Activated naive CD4-positive, alpha-beta T cell treated with anti-CD3 and anti-CD28 coated beads, Interleukin-2, amount 10 ng/mL, durations not matched to agents 7 days and 5 days (primary cell): ENCODE measurements around the gene NAPA.

Experiments
- CTCF ChIA-PET: fragments of 350-600 bp; sonication (Branson Sonifier 250); formaldehyde crosslinking; loops from one replicate; lab custom pipeline; 2021; ENCODE audit warnings: antibody characterized with exemption; lab: Charles Lee
- DNase-seq: peaks from one replicate; pipeline ENCODE4 v3.0.0-alpha.2; 2020
- H3K27ac Mint-ChIP-seq: one replicate; pipeline ENCODE4 v1.8.0; 2021; ENCODE audit warnings: mild to moderate bottlenecking, moderate library complexity, mixed read lengths
- H3K27me3 Mint-ChIP-seq: one replicate; pipeline ENCODE4 v1.8.0; 2021; ENCODE audit warnings: mild to moderate bottlenecking, mixed read lengths
- H3K36me3 Mint-ChIP-seq: one replicate; pipeline ENCODE4 v1.8.0; 2021; ENCODE audit warnings: mixed read lengths
- H3K4me1 Mint-ChIP-seq: one replicate; pipeline ENCODE4 v1.8.0; 2021; ENCODE audit warnings: mixed read lengths
- H3K4me3 Mint-ChIP-seq: one replicate; pipeline ENCODE4 v1.8.0; 2021; ENCODE audit warnings: mild to moderate bottlenecking, moderate library complexity, mixed read lengths
- H3K9me3 Mint-ChIP-seq: one replicate; pipeline ENCODE4 v1.8.0; 2021; ENCODE audit warnings: mixed read lengths

The NAPA gene

DNA sequence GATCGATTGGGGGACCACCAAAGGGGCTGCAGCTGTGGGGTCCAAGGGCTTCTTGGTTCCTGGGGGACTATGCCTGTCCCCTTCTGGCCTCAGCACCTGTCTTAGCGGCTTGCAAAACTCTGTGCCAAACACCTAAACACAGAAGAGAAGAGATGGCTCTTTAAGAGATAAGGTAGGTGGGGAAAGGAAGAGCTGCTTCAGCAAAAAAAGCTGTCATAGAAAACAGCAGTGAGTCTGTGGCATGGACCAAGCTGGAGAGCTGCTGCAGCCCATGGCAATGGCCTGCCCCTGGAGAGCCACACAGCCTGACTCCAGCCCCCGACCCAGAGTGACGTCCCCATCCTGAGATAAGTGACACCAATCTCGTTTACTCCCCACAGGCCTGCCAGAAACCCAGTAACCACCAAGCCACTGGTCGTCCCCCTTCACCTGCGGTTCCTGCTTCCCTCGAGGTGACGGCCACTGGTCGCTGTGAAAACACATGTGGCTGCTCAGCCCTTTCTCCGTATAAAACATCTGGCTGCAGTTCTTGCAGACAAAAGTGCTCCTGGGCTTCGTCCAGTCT lies 25.0 kb upstream of the NAPA start:
- Mint-ChIP-seq H3K4me1 (peaks cover 14% of the 10 kb centered on the region), H3K9me3 (no peaks in the 10 kb centered on the region), H3K36me3 (no peaks in the 10 kb centered on the region), H3K27me3 (peaks cover 33% of the 10 kb centered on the region), H3K4me3 (no peak overlapping the region), H3K27ac (no peak overlapping the region)
- CTCF ChIA-PET, result no interaction called here
- no peak for DNase-seq

DNA sequence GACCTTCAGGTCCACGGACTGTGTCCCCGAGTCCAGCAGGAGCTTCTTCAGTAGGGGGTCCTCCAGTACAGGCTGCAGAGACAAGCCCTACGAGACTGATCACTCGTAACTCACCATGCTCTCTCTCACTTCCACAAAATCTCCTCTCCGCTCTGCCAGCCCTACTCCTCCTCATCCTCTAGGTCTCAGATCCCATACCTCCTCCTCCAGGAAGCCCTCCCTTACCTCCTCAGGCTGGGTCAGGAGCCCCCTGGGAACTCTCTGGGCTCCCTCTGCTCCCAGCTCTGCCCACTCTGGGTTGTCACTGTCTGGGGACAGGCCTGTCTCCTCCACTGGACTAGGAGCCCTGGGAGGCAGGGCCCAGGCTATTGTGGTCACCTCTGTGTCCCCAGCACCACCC lies 23.9 kb upstream of the NAPA start:
- Mint-ChIP-seq H3K36me3 (no peaks in the 10 kb centered on the region), H3K9me3 (no peaks in the 10 kb centered on the region), H3K4me3 (no peak overlapping the region), H3K4me1 (peaks cover 14% of the 10 kb centered on the region), H3K27ac (no peak overlapping the region), H3K27me3 (peaks cover 22% of the 10 kb centered on the region)
- no peak for DNase-seq
- CTCF ChIA-PET, result no interaction called here

DNA sequence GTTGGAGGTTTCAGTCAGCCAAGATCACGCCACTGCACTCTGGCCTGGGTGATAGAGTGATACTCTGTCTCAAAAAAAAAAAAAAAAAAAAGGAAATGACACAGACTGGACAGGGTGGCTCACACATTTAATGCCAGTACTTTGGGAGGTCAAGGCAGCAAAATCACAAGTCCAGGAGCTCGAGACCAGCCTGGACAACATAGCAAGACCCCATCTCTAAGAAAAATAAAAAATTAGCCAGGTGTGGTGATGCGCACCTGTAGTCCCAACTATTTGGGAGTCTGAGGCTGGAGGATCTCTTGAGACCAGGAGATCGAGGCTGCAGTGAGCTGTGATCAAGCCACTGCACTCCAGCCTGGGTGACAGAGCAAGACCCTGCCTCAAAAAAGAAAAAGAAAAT lies 22.6 kb upstream of the NAPA start:
- Mint-ChIP-seq H3K4me1 (peaks cover 14% of the 10 kb centered on the region), H3K36me3 (no peaks in the 10 kb centered on the region), H3K4me3 (no peak overlapping the region), H3K9me3 (no peaks in the 10 kb centered on the region), H3K27me3 (peaks cover 21% of the 10 kb centered on the region), H3K27ac (no peak overlapping the region)
- CTCF ChIA-PET, result interaction anchor here (0.7 kb wide), 1 partner anchor 22 kb away, joined by 5 read pairs; no protein-coding TSS in a partner anchor
- DNase-seq, result no peak

DNA sequence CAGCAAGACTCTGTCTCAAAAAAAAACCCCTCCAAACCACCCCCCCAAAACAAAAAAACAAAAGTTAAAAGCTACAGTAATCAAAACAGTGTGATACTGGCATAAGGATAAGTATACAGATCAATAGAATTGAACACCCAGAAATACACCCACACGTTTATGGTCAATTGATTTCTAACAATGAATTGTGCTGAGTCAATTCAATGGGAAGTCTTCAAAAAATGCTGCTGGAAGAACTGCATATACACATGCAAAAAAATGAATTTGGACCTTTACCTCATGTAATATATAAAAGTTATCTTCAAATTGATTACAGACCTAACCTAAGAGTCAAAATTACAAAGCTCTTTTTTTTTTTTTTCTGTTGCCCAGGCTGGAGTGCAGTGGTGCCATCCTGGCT lies 19.8 kb upstream of the NAPA start:
- H3K9me3 Mint-ChIP-seq, result no peaks in the 10 kb centered on the region
- no peak for DNase-seq
- CTCF ChIA-PET, result interaction anchor here (0.6 kb wide), 1 partner anchor 9 kb away, joined by 3 read pairs; no protein-coding TSS in a partner anchor
- H3K27me3 Mint-ChIP-seq, result peaks cover 27% of the 10 kb centered on the region
- no peak overlapping the region for H3K27ac Mint-ChIP-seq
- H3K4me3 Mint-ChIP-seq, result no peak overlapping the region
- H3K36me3 Mint-ChIP-seq, result no peaks in the 10 kb centered on the region
- H3K4me1 Mint-ChIP-seq, result no peaks in the 10 kb centered on the region

DNA sequence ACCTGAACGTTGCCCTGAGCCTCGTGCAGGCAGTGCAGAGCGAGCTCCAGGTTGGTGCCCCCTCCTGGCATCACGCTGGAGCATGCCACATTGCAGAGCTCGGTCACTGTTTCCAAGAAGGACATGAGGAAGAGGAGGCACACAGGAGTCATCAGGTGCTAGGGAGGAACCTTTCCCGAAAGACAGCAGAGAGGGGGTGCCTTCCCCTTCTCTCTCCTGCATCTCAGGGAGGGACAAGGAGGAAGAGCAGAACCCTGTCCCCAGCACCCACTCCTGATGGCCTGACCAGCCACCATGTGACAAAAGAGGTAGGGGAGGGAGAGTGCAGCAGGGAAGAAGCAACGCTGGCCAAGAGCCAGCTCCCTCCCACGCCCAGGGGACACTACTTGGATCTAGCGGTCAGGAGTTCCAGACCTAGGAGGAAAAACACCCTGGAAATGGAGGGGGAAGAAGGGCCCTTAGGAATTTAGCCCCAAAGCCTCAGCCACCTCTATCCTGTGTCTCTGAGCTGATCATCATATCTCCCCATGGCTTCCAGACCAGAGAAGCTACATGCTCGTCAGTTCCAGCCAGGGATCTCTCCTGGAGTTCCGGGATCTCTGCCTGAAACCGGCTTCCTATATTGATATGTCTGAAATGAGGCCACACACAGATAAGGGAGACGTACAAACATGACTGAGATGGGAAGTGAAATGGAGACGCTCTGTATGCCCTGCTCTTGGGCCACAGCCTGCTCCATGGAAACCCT lies 17.0 kb upstream of the NAPA start:
- CTCF ChIA-PET, result no interaction called here
- Mint-ChIP-seq H3K9me3 (no peaks in the 10 kb centered on the region), H3K27me3 (peaks cover 27% of the 10 kb centered on the region), H3K4me3 (no peak overlapping the region), H3K36me3 (no peaks in the 10 kb centered on the region), H3K27ac (no peak overlapping the region), H3K4me1 (no peaks in the 10 kb centered on the region)
- DNase-seq, result no peak

DNA sequence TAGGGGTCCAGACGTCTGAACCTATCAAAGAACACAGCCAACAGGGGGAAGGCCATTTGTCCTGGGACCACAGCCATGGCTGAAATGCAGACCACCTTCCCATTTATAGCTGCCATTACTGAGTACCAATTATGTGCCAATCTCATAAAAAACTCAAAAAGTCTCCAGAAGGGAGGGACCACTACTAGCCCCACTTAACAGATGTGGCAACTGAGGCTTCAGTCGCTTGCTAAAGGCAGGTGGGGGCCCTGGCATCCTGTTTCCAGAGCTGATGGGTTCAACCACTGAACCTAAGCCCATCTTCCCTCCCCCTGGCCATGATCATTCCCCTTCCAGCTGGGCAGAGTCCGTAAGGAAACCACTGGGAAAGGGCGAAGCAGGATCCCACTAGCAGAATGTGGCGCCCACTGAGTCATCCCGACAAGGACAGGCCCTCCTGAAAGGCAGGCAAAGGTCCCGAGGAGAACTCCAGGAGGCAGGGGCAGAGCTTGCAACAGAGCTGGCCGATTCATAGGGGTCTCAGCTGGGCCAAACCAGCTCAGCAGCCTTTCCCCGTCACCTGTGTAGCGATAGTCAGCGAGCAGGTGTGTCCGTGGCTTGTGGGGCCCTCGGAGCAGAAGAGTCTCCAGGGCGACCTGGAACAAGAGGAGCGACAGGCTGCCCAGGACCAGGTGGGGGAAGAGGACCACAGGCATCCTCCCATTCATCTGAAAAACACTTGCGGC lies 14.3 kb upstream of the NAPA start:
- Mint-ChIP-seq H3K36me3 (no peaks in the 10 kb centered on the region), H3K27me3 (peaks cover 27% of the 10 kb centered on the region), H3K4me3 (no peak overlapping the region), H3K27ac (no peak overlapping the region), H3K4me1 (no peaks in the 10 kb centered on the region), H3K9me3 (no peaks in the 10 kb centered on the region)
- CTCF ChIA-PET, result interaction anchor here (0.7 kb wide), 1 partner anchor 235 kb away, joined by 3 read pairs; no protein-coding TSS in a partner anchor
- DNase-seq, result no peak

DNA sequence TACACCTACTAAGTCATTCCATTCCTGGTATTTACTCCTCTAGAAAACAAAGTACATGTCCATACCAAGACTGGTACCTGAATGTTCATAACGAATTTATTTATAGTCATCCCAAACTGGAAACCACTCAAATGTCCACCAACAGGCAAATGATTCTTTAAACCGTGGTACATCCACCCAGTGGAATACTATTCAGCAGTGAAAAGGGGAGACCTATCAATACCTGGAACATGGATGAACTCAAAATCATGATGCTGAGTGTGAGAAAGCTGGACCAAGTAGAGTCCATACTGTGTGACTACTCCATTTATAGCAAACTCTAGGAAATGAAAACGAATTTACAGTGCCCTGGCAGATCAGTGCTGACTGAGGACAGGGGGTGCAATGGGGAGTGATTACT lies 11.9 kb upstream of the NAPA start:
- no peak overlapping the region for H3K27ac Mint-ChIP-seq
- peaks cover 10% of the 10 kb centered on the region for H3K4me1 Mint-ChIP-seq
- no peak for DNase-seq
- H3K4me3 Mint-ChIP-seq, result no peak overlapping the region
- H3K27me3 Mint-ChIP-seq, result peaks cover 22% of the 10 kb centered on the region
- CTCF ChIA-PET, result no interaction called here
- H3K36me3 Mint-ChIP-seq, result no peaks in the 10 kb centered on the region
- no peaks in the 10 kb centered on the region for H3K9me3 Mint-ChIP-seq

DNA sequence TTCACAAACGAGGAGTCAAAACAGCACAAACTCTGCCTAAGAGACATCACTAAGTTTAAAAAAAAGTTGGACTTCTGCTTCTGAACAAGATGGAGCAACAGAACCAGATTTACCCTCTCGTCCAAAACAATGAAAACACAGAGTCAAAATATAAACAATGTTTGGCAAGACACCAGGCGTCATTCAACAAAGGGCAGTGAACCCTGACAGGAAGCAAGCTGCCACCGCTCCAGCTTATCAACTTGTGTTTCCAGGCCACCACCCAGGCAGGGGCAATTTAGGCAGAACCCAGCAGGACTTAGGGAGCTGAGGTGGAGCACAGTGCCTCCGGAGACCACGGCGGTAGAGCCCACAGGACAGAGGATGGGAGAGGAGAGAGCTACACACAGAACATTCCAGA lies 8.6 kb upstream of the NAPA start:
- H3K36me3 Mint-ChIP-seq, result no peaks in the 10 kb centered on the region
- H3K27ac Mint-ChIP-seq, result no peak overlapping the region
- DNase-seq, result no peak
- CTCF ChIA-PET, result interaction anchor here (0.5 kb wide), 1 partner anchor 322 kb away, joined by 3 read pairs; no protein-coding TSS in a partner anchor
- peaks cover 17% of the 10 kb centered on the region for H3K27me3 Mint-ChIP-seq
- H3K9me3 Mint-ChIP-seq, result no peaks in the 10 kb centered on the region
- no peak overlapping the region for H3K4me3 Mint-ChIP-seq
- peaks cover 35% of the 10 kb centered on the region for H3K4me1 Mint-ChIP-seq

DNA sequence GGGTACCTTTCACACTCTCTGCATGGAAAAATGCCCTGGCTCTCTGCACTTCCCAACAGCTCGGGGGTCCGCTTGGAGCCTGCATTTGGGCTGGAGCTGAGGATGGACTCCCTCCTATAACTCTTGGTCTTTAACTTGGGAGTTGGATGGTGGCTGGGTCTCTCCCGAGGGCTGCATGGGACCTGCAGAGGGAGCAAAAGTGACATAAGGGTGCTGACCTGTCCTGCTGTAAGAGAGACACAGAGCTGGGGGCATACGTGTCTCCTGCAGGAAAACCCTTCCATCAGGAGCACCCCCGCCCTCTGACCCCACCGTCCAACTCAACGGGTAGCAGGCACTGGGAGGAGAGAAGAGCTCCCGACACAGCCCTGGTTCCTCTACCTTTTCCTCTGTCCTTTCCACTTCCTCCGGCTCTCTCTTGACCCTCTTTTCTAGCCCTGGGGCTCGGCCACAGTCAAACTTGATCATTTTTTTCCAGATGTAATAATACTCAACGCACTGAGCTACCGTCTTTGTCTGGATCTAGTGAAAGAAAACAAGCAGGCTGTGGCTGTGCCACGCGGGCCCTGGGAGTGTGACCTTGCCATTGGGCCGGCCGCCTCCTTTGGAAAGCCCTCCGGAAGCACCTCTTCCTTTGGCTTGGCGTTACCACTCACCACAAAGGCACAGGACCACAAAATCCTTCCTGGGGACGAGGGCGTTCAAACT lies 6.8 kb upstream of the NAPA start:
- peaks cover 14% of the 10 kb centered on the region for H3K27me3 Mint-ChIP-seq
- no peaks in the 10 kb centered on the region for H3K36me3 Mint-ChIP-seq
- no peaks in the 10 kb centered on the region for H3K9me3 Mint-ChIP-seq
- peaks cover 54% of the 10 kb centered on the region for H3K4me1 Mint-ChIP-seq
- H3K4me3 Mint-ChIP-seq, result no peak overlapping the region
- CTCF ChIA-PET, result interaction anchor here (0.6 to 1.3 kb wide), 2 partner anchors 83 to 87 kb away, joined by 3 read pairs; no protein-coding TSS in a partner anchor
- no peak overlapping the region for H3K27ac Mint-ChIP-seq
- DNase-seq, result no peak

DNA sequence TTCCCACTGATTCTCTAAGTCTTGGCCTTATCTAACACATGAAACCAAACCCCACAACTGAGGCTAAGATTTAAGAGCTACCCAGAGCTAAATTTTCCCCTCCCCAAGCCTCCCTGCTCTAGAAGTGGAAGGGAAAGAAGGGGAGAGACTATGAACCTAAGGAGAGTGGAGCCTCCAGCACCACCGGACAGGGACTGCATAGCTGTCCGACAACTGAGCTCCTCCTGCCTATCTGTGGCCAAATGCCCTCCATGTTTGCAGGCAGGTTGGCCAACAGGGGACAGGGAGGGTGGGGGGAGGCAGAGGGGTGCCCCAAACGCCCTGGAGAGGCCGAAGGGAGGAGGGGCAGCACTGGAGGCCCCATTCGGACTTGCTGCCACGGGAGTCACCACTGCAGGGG lies 6.0 kb upstream of the NAPA start:
- Mint-ChIP-seq H3K9me3 (no peaks in the 10 kb centered on the region), H3K4me1 (peaks cover 62% of the 10 kb centered on the region), H3K36me3 (no peaks in the 10 kb centered on the region), H3K27ac (no peak overlapping the region), H3K4me3 (no peak overlapping the region), H3K27me3 (peaks cover 14% of the 10 kb centered on the region)
- CTCF ChIA-PET, result no interaction called here
- DNase-seq, result no peak

DNA sequence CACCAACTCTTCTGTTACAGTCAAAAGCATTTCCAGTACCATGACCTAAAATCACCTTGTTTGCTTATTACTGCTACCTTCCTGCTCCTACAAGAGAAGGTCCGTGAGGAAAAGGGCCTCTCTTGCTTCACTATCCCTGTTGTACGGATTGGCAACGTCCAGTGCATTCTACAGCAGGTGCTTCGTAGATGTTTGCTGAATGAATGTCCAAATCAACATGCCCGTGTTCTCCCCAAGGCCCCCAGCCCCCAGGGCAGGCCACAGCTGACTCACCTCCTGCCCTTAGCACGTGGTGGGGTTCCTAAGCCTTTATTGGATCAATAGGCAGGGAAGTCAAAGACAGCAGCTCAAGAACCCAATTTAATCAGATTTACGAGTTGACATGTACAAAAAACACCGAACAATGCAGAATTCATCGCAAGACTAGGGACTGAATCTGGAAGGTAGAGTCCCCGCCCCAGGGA lies 5.5 kb upstream of the NAPA start:
- DNase-seq, result no peak
- peak overlapping the region; percentile 7 for H3K4me3 Mint-ChIP-seq
- H3K27ac Mint-ChIP-seq, result no peak overlapping the region
- H3K27me3 Mint-ChIP-seq, result peaks cover 15% of the 10 kb centered on the region
- peaks cover 66% of the 10 kb centered on the region for H3K4me1 Mint-ChIP-seq
- no peaks in the 10 kb centered on the region for H3K9me3 Mint-ChIP-seq
- no peaks in the 10 kb centered on the region for H3K36me3 Mint-ChIP-seq
- CTCF ChIA-PET, result no interaction called here

DNA sequence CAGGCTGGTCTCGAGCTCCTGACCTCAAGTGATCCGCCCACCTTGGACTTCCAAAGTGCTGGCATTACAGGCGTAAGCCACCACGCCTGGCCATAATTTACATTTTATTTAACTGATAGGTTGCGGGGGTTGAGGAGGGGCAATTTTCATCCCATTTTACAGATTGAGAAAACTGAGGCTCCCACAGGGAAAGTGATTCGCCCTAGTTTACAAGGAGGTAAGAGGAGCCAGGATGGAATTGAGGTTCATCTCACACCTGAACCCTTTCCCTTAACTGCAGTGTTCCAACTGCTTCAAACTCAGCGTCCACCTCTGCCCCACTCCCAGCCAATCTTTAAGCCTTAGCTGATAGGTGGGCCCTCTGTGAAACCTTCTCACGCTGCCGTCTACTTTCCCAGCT lies 4.0 kb upstream of the NAPA start:
- Mint-ChIP-seq H3K27ac (peak overlapping the region; percentile 37), H3K4me3 (no peak overlapping the region), H3K27me3 (peaks cover 21% of the 10 kb centered on the region), H3K4me1 (peaks cover 77% of the 10 kb centered on the region), H3K36me3 (peaks cover 6% of the 10 kb centered on the region), H3K9me3 (no peaks in the 10 kb centered on the region)
- CTCF ChIA-PET, result interaction anchor here (1.3 kb wide), 1 partner anchor 82 kb away, joined by 3 read pairs; no protein-coding TSS in a partner anchor
- DNase-seq, result no peak

DNA sequence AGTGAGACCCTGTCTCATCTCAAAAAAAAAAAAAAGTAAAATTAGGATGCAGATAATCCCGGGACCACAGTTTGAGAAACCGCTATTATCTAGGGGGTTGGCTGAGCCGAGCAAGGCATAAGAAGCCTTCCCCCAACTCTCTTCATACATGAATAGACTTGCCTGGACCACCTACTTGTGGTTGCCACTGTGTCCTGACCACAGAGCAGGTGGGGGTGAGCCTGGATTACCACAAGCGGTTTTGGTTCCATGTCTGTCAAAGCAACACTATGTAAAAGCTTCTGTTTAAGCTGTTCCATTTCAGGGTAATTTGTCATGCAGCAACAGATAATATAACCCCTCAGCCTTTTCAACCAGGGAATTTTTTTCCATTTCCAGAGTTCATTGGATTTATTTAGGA lies 3.3 kb upstream of the NAPA start:
- CTCF ChIA-PET, result no interaction called here
- peak; percentile 74 for DNase-seq
- Mint-ChIP-seq H3K27ac (peak overlapping the region; percentile 98), H3K4me3 (peak overlapping the region; percentile 38), H3K36me3 (peaks cover 6% of the 10 kb centered on the region), H3K27me3 (peaks cover 21% of the 10 kb centered on the region), H3K9me3 (no peaks in the 10 kb centered on the region), H3K4me1 (peaks cover 80% of the 10 kb centered on the region)
